GM23338 (cell line): ENCODE results near the gene FAM20A. TPM values are rescaled to one million over a fixed set of nuclear protein-coding genes. Genes with fewer than 3 reads are reported as not detected.

Experiments used
- ATAC-seq: fragments of 200-7000 bp; cut with Tn5 transposase; 3 replicates; pipeline ENCODE4 v1.9.1; 2020
- DNase-seq: peaks from one replicate; pipeline ENCODE4 v3.0.0-alpha.2; 2015; ENCODE audit warnings: low spot score
- H2AFZ ChIP-seq: fragments of 200-600 bp; sonication (generic); 2 replicates; pipeline ENCODE4 v1.8.0; 2016; ENCODE audit warnings: antibody characterized with exemption, mild to moderate bottlenecking, moderate library complexity
- H3F3A ChIP-seq: fragments of 200-600 bp; sonication (generic); replicated peaks from 2 replicates; pipeline ENCODE4 v1.8.0; 2017; ENCODE audit warnings: antibody characterized with exemption, mixed run types, low read depth
- H3K27ac ChIP-seq: fragments of 200-600 bp; sonication (generic); 2 replicates; pipeline ENCODE4 v1.6.1; 2016; ENCODE audit warnings: low read depth
- H3K27me3 ChIP-seq: fragments of 200-600 bp; sonication (generic); 2 replicates; pipeline ENCODE4 v1.8.0; 2016; ENCODE audit warnings: mild to moderate bottlenecking, mixed run types, moderate library complexity; ENCODE audit not compliant: insufficient read depth
- H3K36me3 ChIP-seq: fragments of 200-600 bp; sonication (generic); 2 replicates; pipeline ENCODE4 v1.8.0; 2016; ENCODE audit warnings: mild to moderate bottlenecking; ENCODE audit not compliant: insufficient read depth
- H3K4me1 ChIP-seq: fragments of 200-600 bp; sonication (generic); 2 replicates; pipeline ENCODE4 v1.8.0; 2016; ENCODE audit warnings: mild to moderate bottlenecking, moderate library complexity; ENCODE audit not compliant: insufficient read depth
- H3K4me2 ChIP-seq: fragments of 200-600 bp; sonication (generic); 2 replicates; pipeline ENCODE4 v1.7.1; 2017; ENCODE audit warnings: mixed run types
- H3K4me3 ChIP-seq: fragments of 200-600 bp; sonication (generic); 2 replicates; pipeline ENCODE4 v1.6.1; 2016; ENCODE audit warnings: mixed run types
- H3K79me2 ChIP-seq: fragments of 200-600 bp; sonication (generic); replicated peaks from 2 replicates; pipeline ENCODE4 v1.8.0; 2017; ENCODE audit warnings: mild to moderate bottlenecking; ENCODE audit not compliant: insufficient read depth
- H3K9me2 ChIP-seq: fragments of 200-600 bp; sonication (generic); 2 replicates; pipeline ENCODE4 v1.8.0; 2017; ENCODE audit not compliant: insufficient read depth
- H4K20me1 ChIP-seq: fragments of 200-600 bp; sonication (generic); replicated peaks from 2 replicates; pipeline ENCODE4 v1.8.0; 2017; ENCODE audit warnings: mild to moderate bottlenecking; ENCODE audit not compliant: insufficient read depth
- H3K27ac Mint-ChIP-seq: 2 replicates; pipeline ENCODE4 v1.8.0; 2020; ENCODE audit warnings: inconsistent platforms, mild to moderate bottlenecking, moderate library complexity, mixed read lengths
- H3K27me3 Mint-ChIP-seq: 3 replicates; pipeline ENCODE4 v1.8.0; 2022; ENCODE audit warnings: low read depth, mild to moderate bottlenecking, moderate library complexity, mixed read lengths, inconsistent platforms; ENCODE audit not compliant: insufficient read depth, poor library complexity
- H3K36me3 Mint-ChIP-seq: 3 replicates; pipeline ENCODE4 v1.8.0; 2021; ENCODE audit warnings: low read depth, mild to moderate bottlenecking, inconsistent platforms, moderate library complexity, mixed read lengths
- H3K4me1 Mint-ChIP-seq: 3 replicates; pipeline ENCODE4 v1.8.0; 2020; ENCODE audit warnings: mild to moderate bottlenecking, inconsistent platforms, mixed read lengths
- H3K4me3 Mint-ChIP-seq: 3 replicates; pipeline ENCODE4 v1.8.0; 2021; ENCODE audit warnings: moderate library complexity, mild to moderate bottlenecking, inconsistent platforms, mixed read lengths
- H3K9me3 Mint-ChIP-seq: 3 replicates; pipeline ENCODE4 v1.8.0; 2020; ENCODE audit warnings: moderate library complexity, mild to moderate bottlenecking, inconsistent platforms, mixed read lengths
- CREB1 ChIP-seq: fragments of 250-450 bp; sonication (Bioruptor Pico); IDR thresholded peaks from 2 replicates; pipeline ENCODE4 v1.5.0; 2020; ENCODE audit warnings: low read depth, mild to moderate bottlenecking, moderate library complexity
- CTCF ChIP-seq, 2 experiments: fragments of 200-600 bp in 1 of 2; sonication (generic) in 1 of 2; conservative IDR thresholded peaks; 2 replicates each; pipeline versions ENCODE4 v1.5.1 to v1.6.1; 2016 to 2017; ENCODE audit warnings: antibody characterized with exemption in 2 of 2, low read depth in 2 of 2, mild to moderate bottlenecking in 2 of 2, moderate library complexity in 1 of 2
- ETS1 ChIP-seq: IDR thresholded peaks from 2 replicates; pipeline ENCODE4 v1.6.1; 2016; ENCODE audit warnings: antibody characterized with exemption
- EZH2phosphoT487 ChIP-seq: fragments of 200-600 bp; sonication (generic); IDR thresholded peaks from one replicate; pipeline ENCODE4 v1.8.1; 2018; ENCODE audit warnings: antibody characterized with exemption; ENCODE audit not compliant: unreplicated experiment
- JUNB ChIP-seq: IDR thresholded peaks from one replicate; pipeline ENCODE4 v1.6.1; 2016; ENCODE audit warnings: antibody characterized with exemption; ENCODE audit not compliant: unreplicated experiment
- POLR2AphosphoS5 ChIP-seq: IDR thresholded peaks from 2 replicates; pipeline ENCODE4 v1.6.1; 2016; ENCODE audit warnings: antibody characterized with exemption, low read depth
- STAT1 ChIP-seq: IDR thresholded peaks from one replicate; pipeline ENCODE4 v1.6.1; 2016; ENCODE audit warnings: antibody characterized with exemption; ENCODE audit not compliant: unreplicated experiment
- ZNF114 ChIP-seq: fragments of 250-450 bp; sonication (Bioruptor Pico); IDR thresholded peaks from 2 replicates; pipeline ENCODE4 v1.5.0; 2020; ENCODE audit warnings: mild to moderate bottlenecking, moderate library complexity
- polyA plus RNA-seq: library from polyadenylated mRNA; unstranded; fragments of >200 nt; fragmentation: Nextera tagmentation; extraction: Ambion mirVana; gene quantifications from 2 replicates; pipeline ENCODE4 v1.2.1, GENCODE V29; 2016
- total RNA-seq: library from RNA; depleted of rRNA; stranded (reverse); fragments of >200 nt; shearing (Covaris generic); gene quantifications from 2 replicates; pipeline ENCODE4 v1.2.3, GENCODE V29; 2014

FAM20A gene
- total and polyA plus RNA-seq, 2 experiments from 2014 or later: 1.3 to 1.6 TPM

DNA sequence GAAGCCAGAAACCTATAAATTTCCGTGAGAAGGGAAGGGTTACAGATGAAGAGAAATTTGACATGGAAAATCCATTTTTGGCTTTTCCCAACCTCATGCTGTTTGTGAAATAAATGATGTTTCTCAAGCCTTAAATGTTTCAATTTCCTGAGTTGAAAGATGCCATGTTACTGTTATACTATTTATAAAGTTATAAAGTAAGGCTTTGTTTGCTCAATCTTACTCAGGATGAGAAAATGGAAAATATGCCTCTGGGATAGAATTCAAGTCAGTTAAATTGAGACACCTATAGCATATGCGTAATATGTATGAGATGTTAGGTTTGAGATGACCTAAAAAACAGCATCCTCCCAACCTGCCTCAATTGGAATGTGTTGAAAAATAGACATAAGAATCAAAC, 19.9 kb upstream of the FAM20A start:
- Mint-ChIP-seq H3K27ac (no peak overlapping the region), H3K4me1 (peaks cover 6% of the 10 kb centered on the region), H3K4me3 (no peak overlapping the region), H3K36me3 (no peaks in the 10 kb centered on the region), H3K27me3 (no peaks in the 10 kb centered on the region), H3K9me3 (no peaks in the 10 kb centered on the region; the same call in 2 of the 3 replicates)
- no peaks in the 10 kb centered on the region for H3K27me3 ChIP-seq
- H4K20me1 ChIP-seq: no peaks in the 10 kb centered on the region
- DNase-seq (no peak), ATAC-seq (no peak)
- no peaks in the 10 kb centered on the region for H3K36me3 ChIP-seq
- H3F3A ChIP-seq: no peaks in the 10 kb centered on the region
- H3K4me2 ChIP-seq: no peak overlapping the region
- no peaks in the 10 kb centered on the region for H3K79me2 ChIP-seq
- peaks cover 6% of the 10 kb centered on the region; the same call in 1 of the 2 replicates for H3K9me2 ChIP-seq
- no peak overlapping the region for H3K27ac ChIP-seq
- H3K4me1 ChIP-seq: no peaks in the 10 kb centered on the region
- no peak overlapping the region for H3K4me3 ChIP-seq
- TF ChIP-seq ZNF114 (CRISPR knock-in tag): no peak
- TF ChIP-seq POLR2AphosphoS5: no peak
- TF ChIP-seq STAT1: no peak
- no peak for TF ChIP-seq EZH2phosphoT487
- TF ChIP-seq JUNB: no peak
- no peak for TF ChIP-seq CREB1
- H2AFZ ChIP-seq: no peak overlapping the region

DNA sequence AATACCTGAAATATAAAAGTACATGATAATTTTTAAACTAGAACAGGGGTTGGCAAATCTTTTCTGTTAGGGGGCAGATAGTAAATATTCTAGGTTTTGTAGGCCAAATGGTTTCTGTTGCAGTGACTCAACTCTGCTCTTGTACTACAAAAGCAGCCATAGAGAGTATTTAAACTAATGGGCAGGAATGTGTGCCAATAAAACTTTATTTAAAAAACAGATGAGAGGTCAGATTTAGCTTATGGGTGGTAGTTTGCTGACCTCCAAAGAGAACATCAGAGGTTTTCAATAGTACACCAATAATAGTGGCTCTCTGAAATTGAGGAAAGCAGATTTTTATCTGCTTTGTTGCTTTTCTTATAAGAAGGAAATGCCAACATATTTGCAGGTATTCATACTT, 15.2 kb upstream of the FAM20A start:
- no peak overlapping the region for H3K4me3 Mint-ChIP-seq
- H3K36me3 Mint-ChIP-seq: no peaks in the 10 kb centered on the region
- H3K9me3 Mint-ChIP-seq: peaks cover 2% of the 10 kb centered on the region; the same call in 2 of the 3 replicates
- Histone ChIP-seq H3K79me2 (no peaks in the 10 kb centered on the region), H3K4me1 (no peaks in the 10 kb centered on the region), H2AFZ (no peak overlapping the region), H4K20me1 (no peaks in the 10 kb centered on the region), H3K27me3 (no peaks in the 10 kb centered on the region), H3K9me2 (peaks cover 6% of the 10 kb centered on the region; the same call in 1 of the 2 replicates), H3K27ac (no peak overlapping the region), H3F3A (no peaks in the 10 kb centered on the region), H3K4me3 (no peak overlapping the region), H3K36me3 (no peaks in the 10 kb centered on the region), H3K4me2 (no peak overlapping the region)
- no peak for ATAC-seq
- H3K4me1 Mint-ChIP-seq: peaks cover 6% of the 10 kb centered on the region
- DNase-seq: no peak
- H3K27me3 Mint-ChIP-seq: no peaks in the 10 kb centered on the region
- TF ChIP-seq ETS1 (no peak), CTCF (conservative IDR thresholded peaks at IDR 0.05; ENCODE audit: low read depth in 2 of 2) (no peak)
- H3K27ac Mint-ChIP-seq: no peak overlapping the region

GRCh38 chr17:68614718-68615117, 13.6 kb upstream of the FAM20A start:
- H3K79me2 ChIP-seq: no peaks in the 10 kb centered on the region
- ATAC-seq (no peak), DNase-seq (no peak)
- no peak for TF ChIP-seq CTCF (conservative IDR thresholded peaks at IDR 0.05; ENCODE audit: low read depth in 2 of 2)
- no peak overlapping the region for H2AFZ ChIP-seq
- H3K27ac ChIP-seq: no peak overlapping the region
- H3K4me2 ChIP-seq: no peak overlapping the region
- H3K27me3 Mint-ChIP-seq: no peaks in the 10 kb centered on the region
- peaks cover 12% of the 10 kb centered on the region; the same call in 2 of the 3 replicates for H3K36me3 Mint-ChIP-seq
- no peak overlapping the region for H3K27ac Mint-ChIP-seq
- peaks cover 15% of the 10 kb centered on the region for H3K9me3 Mint-ChIP-seq
- H3K4me3 ChIP-seq: no peak overlapping the region
- H3K4me1 Mint-ChIP-seq: peaks cover 6% of the 10 kb centered on the region
- H3K4me3 Mint-ChIP-seq: no peak overlapping the region
- H3K36me3 ChIP-seq: peaks cover 2% of the 10 kb centered on the region; the same call in 1 of the 2 replicates
- 0 out of 2 replicates have a peak, but pooled peaks cover 6% of the 10 kb centered on the region for H3K9me2 ChIP-seq
- H3F3A ChIP-seq: no peaks in the 10 kb centered on the region
- no peaks in the 10 kb centered on the region for H3K27me3 ChIP-seq
- H3K4me1 ChIP-seq: no peaks in the 10 kb centered on the region
- no peaks in the 10 kb centered on the region for H4K20me1 ChIP-seq
